Muscle layer of duodenum (tissue), 2 donors: ENCODE results near the gene SLC25A51.
"Not testable (repeated sequence)": the region's sequence is repeated elsewhere in the genome, so short reads cannot be mapped to it uniquely, and the experiment has no call there.

Experiments
- H3K27ac ChIP-seq: one replicate; pipeline ENCODE4 v1.7.0; 2013; ENCODE audit warnings: mild to moderate bottlenecking, low read length
- H3K27me3 ChIP-seq: one replicate; pipeline ENCODE4 v1.7.0; 2013; ENCODE audit warnings: low read depth, mild to moderate bottlenecking, control low read depth, low read length
- H3K36me3 ChIP-seq, 2 donors: one replicate each; pipeline ENCODE4 v1.7.0; 2013; ENCODE audit warnings: low read length in 2 of 2, control low read depth in 1 of 2, mild to moderate bottlenecking in 1 of 2; ENCODE audit not compliant: insufficient read depth in 2 of 2, control insufficient read depth in 1 of 2
- H3K4me1 ChIP-seq, 2 donors: one replicate each; pipeline ENCODE4 v1.7.0; 2013; ENCODE audit warnings: low read length in 2 of 2, mild to moderate bottlenecking in 2 of 2, control low read depth in 1 of 2, moderate library complexity in 1 of 2; ENCODE audit not compliant: insufficient read depth in 2 of 2, control insufficient read depth in 1 of 2
- H3K4me3 ChIP-seq, 2 donors: one replicate each; pipeline ENCODE4 v1.7.0; 2013; ENCODE audit warnings: low read length in 2 of 2, low read depth in 1 of 2, mild to moderate bottlenecking in 1 of 2
- H3K9me3 ChIP-seq, 2 donors: one replicate each; pipeline ENCODE4 v1.7.0; 2013; ENCODE audit warnings: low read length in 2 of 2, control low read depth in 1 of 2, mild to moderate bottlenecking in 1 of 2; ENCODE audit not compliant: control insufficient read depth in 1 of 2
- donor health status: healthy.

SLC25A51 gene

GRCh38 chr9:37892063-37892462, 11.9 kb downstream of the SLC25A51 start:
- Histone ChIP-seq H3K4me1 (no peaks in the 10 kb centered on the region), H3K27me3 (no peaks in the 10 kb centered on the region), H3K9me3 (no peaks in the 10 kb centered on the region), H3K36me3 (peaks cover 35 to 38% of the 10 kb centered on the region in 2 donors), H3K4me3 (no peak overlapping the region), H3K27ac (no peak overlapping the region)

- not testable (repeated sequence) for H3K27ac ChIP-seq, H3K9me3 ChIP-seq, H3K4me3 ChIP-seq, H3K27me3 ChIP-seq, H3K4me1 ChIP-seq
- peaks cover 32 to 33% of the 10 kb centered on the region in 2 donors for H3K36me3 ChIP-seq
Observed at GRCh38 chr9:37891042-37891441, 12.9 kb downstream of the SLC25A51 start.

- Histone ChIP-seq H3K36me3 (peaks cover 25 to 36% of the 10 kb centered on the region in 2 donors), H3K4me1 (no peaks in the 10 kb centered on the region)
Observed at GRCh38 chr9:37889536-37889935, 14.4 kb downstream of the SLC25A51 start.

GRCh38 chr9:37887977-37888583, 15.8 kb downstream of the SLC25A51 start:
- H3K36me3 ChIP-seq: peaks cover 15 to 24% of the 10 kb centered on the region in 2 donors
- not testable (repeated sequence) for H3K27ac ChIP-seq, H3K9me3 ChIP-seq, H3K4me3 ChIP-seq, H3K4me1 ChIP-seq, H3K27me3 ChIP-seq

More at GRCh38 chr9:37889536-37889935, 14.4 kb downstream of the SLC25A51 start:
- no peaks in the 10 kb centered on the region for H3K9me3 ChIP-seq
- H3K27me3 ChIP-seq: no peaks in the 10 kb centered on the region
- no peak overlapping the region for H3K4me3 ChIP-seq
- no peak overlapping the region for H3K27ac ChIP-seq

GRCh38 chr9:37880916-37881479, 22.9 kb downstream of the SLC25A51 start:
- Histone ChIP-seq H3K27ac (no peak overlapping the region), H3K36me3 (peaks cover 4 to 21% of the 10 kb centered on the region in 2 donors), H3K4me3 (no peak overlapping the region), H3K27me3 (no peaks in the 10 kb centered on the region), H3K9me3 (no peaks in the 10 kb centered on the region), H3K4me1 (no peaks in the 10 kb centered on the region)

- no peaks in the 10 kb centered on the region for H3K4me1 ChIP-seq
- H3K4me3 ChIP-seq: no peak overlapping the region
- no peaks in the 10 kb centered on the region for H3K9me3 ChIP-seq
- no peak overlapping the region for H3K27ac ChIP-seq
- H3K36me3 ChIP-seq: peaks cover 4 to 8% of the 10 kb centered on the region in 2 donors
- H3K27me3 ChIP-seq: no peaks in the 10 kb centered on the region
Observed at GRCh38 chr9:37876376-37876775, 27.6 kb downstream of the SLC25A51 start.

- Histone ChIP-seq H3K4me1 (no peaks in the 10 kb centered on the region), H3K27ac (no peak overlapping the region), H3K36me3 (no peaks in the 10 kb centered on the region), H3K9me3 (no peaks in the 10 kb centered on the region), H3K27me3 (no peaks in the 10 kb centered on the region), H3K4me3 (no peak overlapping the region)
Observed at GRCh38 chr9:37873955-37874354, 30.0 kb downstream of the SLC25A51 start.

- H3K27ac ChIP-seq: no peak overlapping the region
- peaks cover 3 to 10% of the 10 kb centered on the region in 2 donors for H3K36me3 ChIP-seq
- no peaks in the 10 kb centered on the region for H3K9me3 ChIP-seq
- H3K4me3 ChIP-seq: no peak overlapping the region
- H3K4me1 ChIP-seq: no peaks in the 10 kb centered on the region
- no peaks in the 10 kb centered on the region for H3K27me3 ChIP-seq
Observed at GRCh38 chr9:37870799-37871176, 33.1 kb downstream of the SLC25A51 start.

GRCh38 chr9:37870081-37870798, 33.7 kb downstream of the SLC25A51 start:
- Histone ChIP-seq H3K9me3 (no peaks in the 10 kb centered on the region), H3K27ac (no peak overlapping the region), H3K27me3 (no peaks in the 10 kb centered on the region), H3K36me3 (peaks cover 3 to 12% of the 10 kb centered on the region in 2 donors), H3K4me1 (no peaks in the 10 kb centered on the region), H3K4me3 (no peak overlapping the region)

GRCh38 chr9:37862530-37862929, 41.4 kb downstream of the SLC25A51 start:
- H3K36me3 ChIP-seq: peaks cover 42 to 48% of the 10 kb centered on the region in 2 donors
- no peaks in the 10 kb centered on the region for H3K4me1 ChIP-seq
- H3K4me3 ChIP-seq: no peak overlapping the region
- no peaks in the 10 kb centered on the region for H3K27me3 ChIP-seq
- H3K9me3 ChIP-seq: no peaks in the 10 kb centered on the region
- no peak overlapping the region for H3K27ac ChIP-seq

GRCh38 chr9:37859043-37859442, 44.9 kb downstream of the SLC25A51 start:
- H3K36me3 ChIP-seq: peaks cover 39 to 42% of the 10 kb centered on the region in 2 donors
- no peaks in the 10 kb centered on the region for H3K9me3 ChIP-seq
- no peaks in the 10 kb centered on the region for H3K27me3 ChIP-seq
- H3K27ac ChIP-seq: no peak overlapping the region
- H3K4me3 ChIP-seq: no peak overlapping the region
- no peaks in the 10 kb centered on the region for H3K4me1 ChIP-seq
